Activated T-cell treated with anti-CD3 and anti-CD28 coated beads for 4 hours (primary cell): ENCODE data around the gene SAXO1.
"Not testable (repeated sequence)": the region's sequence is repeated elsewhere in the genome, so short reads cannot be mapped to it uniquely, and the experiment has no call there.

Source experiments
- DNase-seq: peaks from one replicate; pipeline ENCODE4 v3.0.0-alpha.2; 2020

SAXO1 gene

DNA sequence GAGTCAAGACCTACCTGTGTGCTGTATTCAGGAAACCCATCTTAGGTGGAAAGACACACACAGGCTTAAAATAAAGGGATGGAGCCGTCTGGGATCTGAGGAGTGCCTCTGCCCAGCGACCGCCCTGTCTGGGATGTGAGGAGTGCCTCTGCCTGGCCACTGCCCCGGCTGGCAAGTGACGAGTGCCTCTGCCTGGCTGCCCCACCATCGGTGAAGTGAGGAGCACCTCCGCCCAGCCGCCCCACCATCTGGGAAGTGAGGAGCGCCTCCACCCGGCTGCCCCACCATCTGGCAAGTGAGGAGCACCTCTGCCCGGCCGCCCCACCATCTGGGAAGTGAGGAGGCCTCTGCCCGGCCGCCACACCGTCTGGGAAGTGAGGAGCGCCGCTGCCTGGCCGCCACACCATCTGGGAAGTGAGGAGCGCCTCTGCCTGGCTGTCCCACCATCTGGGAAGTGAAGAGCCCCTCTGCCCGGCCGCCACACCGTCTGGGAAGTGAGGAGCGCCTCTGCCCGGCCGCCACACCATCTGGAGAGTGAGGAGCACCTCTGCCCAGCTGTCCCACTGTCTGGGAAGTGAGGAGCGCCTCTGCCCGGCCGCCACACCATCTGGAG lies 33.7 kb downstream of the SAXO1 start:
- no peak for DNase-seq

DNA sequence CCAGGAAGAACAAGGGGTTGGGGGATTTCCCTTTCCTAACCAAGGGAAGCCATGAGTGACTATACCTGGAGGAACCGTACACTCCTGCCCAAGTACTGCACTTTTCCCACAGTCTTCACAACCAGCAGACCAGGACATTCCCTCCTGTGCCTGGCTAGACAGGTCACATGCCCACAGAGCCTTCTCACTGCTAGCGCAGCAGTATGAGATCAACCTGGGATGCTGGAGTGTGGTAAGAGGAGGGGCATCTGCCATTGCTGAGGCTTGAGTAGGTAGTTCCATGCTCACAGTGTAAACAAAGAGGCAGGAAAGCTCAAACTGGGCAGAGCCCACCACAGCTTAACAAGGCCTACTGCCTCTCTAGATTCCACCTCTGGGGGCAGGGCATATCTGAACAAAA lies 35.9 kb downstream of the SAXO1 start:
- no peak for DNase-seq

DNA sequence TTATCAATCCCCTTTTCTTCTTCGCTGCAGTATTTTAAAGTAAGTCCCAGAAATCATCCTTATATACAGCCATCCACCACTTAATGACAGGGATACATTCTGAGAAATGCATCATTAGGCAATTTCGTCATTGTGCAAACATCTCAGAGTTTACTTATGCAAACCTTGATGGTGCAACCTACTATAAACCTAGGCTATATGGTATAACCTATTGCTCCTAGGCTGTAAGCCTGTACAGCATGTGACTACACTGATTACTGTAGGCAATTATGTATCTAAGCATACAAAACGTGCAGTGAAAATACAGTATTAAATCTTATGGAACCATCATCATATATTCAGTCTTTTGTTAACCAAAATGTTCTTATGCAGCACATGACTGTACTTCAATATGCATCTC lies 36.8 kb downstream of the SAXO1 start:
- DNase-seq, result no peak

DNA sequence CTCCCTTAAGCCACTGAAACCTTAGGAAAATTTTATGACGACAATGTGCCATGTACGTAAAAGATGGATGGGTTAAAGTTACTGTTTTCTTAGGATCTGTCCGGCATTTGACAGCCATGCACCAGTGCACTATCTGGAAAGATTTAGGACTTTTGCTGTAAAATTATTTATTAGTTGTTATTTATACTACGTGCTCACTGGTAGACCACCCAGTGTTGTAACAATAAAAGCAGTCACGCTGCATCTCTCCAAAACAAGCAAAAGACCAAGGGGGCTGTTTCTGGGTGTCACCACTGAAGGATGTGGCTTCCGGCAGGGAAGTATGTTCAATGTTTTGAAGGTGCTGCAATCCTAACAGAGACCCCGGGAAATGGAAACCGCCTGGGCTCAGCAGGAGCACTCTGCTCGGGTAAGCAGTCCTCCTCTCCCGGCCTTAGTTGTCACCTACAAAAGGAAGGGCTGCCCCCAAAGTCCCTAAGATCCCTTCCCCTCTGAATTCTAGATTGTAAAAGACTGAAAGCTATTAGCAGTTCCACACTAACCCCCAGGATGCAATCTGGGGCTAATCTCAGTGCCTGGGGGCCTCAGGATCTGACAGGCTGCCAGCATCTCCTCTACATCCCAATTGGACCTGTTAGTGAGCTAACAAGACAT lies 38.6 kb downstream of the SAXO1 start:
- DNase-seq, result no peak

DNA sequence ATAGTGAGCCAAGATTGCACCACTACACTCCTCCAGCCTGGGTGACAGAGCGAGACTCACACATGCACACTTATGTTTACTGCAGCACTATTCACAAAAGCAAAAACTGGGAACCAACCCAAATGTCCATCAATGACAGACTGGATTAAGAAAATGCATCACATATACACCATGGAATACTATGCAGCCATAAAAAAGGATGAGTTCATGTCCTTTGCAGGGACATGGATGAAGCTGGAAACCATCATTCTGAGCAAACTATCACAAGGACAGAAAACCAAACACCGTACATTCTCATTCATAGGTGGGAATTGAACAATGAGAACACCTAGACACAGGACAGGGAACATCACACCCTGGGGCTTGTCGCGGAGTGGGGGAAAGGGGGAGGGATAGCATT lies 41.8 kb downstream of the SAXO1 start:
- not testable (repeated sequence) for DNase-seq

DNA sequence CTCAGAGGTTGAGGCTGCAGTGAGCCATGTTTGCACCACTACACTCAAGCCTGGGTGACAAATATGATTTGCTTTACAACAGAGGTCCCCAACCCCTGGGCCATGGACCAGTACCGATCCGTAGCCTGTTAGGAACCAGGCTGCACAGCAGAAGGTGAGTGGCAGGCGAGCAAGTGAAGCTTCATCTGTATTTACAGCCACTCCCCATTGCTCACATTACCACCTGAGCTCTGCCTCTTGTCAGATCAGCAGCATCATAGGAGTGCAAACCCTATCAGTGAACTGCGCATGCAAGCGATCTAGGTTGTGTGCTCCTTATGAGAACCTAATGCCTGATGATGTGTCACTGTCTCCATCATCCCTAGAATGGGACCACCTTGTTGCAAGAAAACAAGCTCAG lies 42.5 kb downstream of the SAXO1 start:
- DNase-seq, result no peak

DNA sequence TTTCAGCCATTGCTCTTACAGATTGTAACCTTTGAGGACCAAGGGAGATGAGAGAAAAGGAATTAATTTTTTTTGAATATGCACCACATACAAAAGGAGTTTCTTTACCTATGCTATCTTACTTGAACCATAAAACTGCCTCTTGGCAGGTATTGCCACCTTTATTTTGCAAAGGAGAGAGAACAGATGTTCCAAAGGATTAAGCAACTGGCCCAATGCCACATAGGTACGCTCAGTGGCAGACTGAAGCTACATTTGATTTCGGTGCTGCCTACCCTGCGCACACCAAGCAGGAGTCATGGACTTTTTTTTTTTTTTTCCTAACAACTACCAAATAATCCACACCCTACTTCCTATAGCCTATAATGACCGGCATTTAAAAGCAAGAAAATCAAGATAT lies 43.1 kb downstream of the SAXO1 start:
- DNase-seq, result no peak

DNA sequence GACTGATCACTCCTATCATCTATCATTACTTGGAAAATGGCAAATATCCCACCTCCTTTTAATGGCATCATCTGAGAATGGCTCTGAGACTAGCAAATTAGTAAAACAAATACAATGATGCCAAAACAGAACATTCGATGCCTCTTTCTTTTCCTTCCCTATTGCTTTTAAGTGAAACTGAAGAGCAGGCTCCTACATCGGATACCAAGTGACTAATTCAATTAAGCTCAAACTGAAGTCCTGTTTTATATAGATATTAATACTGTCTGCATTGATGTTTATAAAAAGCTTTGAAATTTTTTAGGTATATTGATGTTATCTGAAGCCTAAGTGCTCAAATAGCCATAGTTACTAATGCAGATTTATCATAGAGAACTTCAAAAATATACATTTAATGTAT lies 43.9 kb downstream of the SAXO1 start:
- DNase-seq, result no peak

DNA sequence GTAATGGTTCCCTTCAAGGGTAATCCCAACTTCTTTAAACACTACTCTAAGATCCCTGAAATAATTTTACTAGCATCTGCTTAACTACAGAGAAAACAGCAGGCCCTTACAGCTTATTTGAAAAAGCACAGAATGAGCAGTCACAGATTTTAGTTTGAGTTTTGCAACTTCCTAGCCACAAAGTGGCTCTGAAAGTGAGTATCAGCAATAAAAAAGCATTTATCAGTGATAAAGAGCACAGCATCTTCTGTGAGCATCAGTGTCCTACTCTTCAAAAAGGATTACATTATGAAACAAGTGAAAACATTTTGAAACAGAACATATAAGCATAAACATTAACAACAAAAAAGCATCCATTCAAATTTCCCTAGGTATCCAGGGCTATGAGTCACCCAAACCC lies 45.0 kb downstream of the SAXO1 start:
- no peak for DNase-seq

DNA sequence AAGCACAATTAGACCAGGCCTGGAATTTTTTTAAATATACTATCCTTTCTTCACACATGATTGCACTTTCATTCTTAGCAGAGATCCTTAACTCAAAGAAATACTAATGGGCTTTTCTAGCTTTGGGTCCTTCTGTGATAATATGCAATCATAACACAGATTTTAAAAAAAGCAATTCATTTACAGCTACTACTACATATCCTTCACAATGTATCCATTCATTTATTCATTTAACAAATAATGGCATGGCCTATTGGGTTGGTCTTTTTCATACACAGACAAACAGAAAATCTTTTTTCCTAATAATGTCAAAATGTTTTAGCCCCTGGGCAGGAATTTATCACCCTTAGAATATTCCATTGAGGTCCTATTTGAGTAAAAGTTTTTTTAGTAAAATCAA lies 47.0 kb downstream of the SAXO1 start:
- DNase-seq, result no peak

DNA sequence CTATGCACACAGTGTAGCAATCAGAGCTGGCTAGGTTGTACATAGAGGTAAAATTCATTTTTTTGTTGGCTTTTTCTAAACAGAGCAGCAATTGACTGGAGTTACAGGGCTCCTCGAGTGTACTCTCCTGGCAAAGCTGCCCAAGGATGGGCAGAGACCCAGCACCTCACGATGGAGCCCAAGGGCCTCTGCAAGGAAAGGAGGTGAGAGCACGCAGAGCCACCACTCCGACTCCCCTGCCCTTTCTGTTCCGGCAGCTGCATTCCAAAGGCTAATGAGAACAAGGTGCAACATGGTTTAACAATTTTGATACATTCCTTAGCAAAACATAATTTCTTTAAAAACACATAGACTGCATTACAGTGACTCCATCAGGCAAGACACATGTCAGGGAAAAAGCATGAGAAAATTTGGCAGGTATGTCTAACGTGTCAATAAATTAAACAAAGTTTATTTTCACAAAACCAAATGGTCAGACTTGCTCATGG lies 47.5 kb downstream of the SAXO1 start:
- DNase-seq, result no peak

DNA sequence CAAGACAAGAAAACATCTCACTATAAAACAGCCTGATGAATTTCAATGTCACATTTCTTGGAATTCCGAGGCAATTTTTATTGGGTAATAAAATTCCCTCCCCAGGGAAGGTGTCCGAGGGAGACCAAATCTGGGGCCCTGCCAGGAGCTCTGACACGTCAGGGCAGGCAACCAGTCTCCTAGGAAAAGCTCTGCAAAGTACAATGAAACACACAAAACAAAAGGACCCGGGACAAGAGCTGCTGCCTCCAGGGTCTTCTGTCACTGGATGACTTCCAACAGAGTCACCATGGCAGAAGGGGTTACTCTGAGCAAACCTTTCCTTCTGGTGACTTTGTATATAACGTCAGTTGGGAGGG lies 50.8 kb downstream of the SAXO1 start:
- DNase-seq, result no peak

DNA sequence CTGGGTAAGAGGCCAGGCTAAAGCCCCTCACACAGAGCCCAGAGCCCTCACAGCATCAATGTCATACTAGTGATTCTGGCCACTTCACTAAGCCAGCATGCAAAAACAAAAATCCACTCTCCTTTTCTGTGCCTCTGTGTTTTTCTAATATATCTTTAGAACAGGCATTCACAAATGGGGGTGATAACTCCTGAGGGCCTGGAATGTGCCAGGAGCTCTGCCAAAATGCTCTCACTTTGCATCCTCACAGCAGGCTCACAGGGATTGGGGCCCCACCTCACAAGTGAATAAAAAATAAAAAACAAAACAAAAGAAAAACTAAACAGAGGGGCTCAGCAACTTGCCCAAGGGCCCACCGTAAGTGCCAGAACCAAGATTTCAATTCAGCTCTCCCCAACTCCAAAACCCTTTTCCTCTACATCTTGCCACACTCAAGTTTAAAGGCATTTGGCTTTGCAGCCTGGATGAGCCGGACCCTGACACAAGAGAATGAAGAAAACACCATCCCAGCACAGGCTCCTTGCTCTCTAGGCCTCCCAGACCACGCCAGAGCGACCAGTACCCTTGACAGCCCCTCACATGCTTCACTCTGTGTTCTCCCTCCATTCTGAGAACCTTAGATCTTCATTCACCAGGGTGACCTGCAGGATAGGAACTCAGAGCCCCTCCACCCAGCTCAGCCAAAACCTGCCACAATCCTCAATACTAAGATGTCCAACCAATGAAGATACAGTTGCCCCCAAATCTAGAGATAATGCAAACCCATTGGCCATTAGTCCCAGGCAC lies 51.3 kb downstream of the SAXO1 start:
- DNase-seq, result no peak

DNA sequence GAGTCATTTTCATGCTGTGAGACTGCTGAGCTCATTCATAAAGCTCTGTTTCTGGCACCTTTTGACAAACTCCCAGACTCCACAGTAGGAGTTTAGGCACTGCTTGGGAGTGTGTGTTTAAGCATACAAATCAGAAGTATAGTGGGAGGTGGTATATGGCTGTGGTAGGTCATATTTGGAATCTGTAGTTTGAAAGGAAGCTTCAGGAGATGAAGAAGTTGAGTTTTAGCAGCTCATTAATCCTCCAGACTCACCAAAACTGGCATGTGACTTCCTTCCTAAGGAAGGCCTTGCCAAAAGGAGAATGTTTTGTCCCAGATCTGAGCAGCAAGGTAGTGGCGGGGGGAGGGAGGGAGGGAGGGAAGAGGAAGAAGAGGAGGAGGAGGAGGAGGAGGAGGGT lies 52.8 kb downstream of the SAXO1 start:
- no peak for DNase-seq

DNA sequence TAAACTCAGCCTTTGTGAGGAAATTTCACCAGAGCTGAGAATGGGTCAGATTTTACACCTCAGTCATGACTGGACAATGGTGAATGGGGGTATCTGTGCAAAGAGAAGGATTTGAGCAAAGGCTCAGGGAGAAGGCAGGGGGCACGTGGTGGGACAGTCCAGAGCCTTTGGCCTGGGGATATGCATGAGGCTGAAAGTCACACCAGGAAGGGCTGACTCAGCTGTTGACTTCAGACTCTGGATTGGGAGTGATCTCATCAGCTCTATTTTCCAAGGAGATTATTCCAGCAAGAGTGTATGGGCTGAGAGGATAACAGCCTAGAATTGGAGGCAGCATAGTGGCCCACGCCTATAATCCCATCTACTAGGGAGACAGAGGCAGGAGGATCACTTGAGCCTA lies 53.6 kb downstream of the SAXO1 start:
- no peak for DNase-seq

DNA sequence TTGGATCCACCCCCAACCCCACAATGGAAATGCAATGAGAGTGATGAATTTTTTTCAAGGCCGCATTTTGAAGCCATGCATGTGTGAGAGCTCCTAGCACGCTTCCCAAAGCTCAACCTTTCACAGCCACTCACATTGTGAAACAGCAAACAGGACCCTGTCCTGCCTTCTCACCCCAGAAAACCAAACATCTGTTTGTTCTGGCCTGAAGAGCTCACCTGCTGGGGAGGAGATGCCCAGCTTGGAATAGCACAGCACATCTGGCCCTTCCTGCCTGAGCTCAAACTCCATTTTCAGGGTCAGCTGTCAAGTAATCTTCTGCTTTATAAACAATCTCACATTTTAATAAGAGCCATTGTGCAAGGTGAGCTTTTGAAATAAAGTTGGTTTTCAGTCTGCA lies 54.8 kb downstream of the SAXO1 start:
- DNase-seq, result no peak

DNA sequence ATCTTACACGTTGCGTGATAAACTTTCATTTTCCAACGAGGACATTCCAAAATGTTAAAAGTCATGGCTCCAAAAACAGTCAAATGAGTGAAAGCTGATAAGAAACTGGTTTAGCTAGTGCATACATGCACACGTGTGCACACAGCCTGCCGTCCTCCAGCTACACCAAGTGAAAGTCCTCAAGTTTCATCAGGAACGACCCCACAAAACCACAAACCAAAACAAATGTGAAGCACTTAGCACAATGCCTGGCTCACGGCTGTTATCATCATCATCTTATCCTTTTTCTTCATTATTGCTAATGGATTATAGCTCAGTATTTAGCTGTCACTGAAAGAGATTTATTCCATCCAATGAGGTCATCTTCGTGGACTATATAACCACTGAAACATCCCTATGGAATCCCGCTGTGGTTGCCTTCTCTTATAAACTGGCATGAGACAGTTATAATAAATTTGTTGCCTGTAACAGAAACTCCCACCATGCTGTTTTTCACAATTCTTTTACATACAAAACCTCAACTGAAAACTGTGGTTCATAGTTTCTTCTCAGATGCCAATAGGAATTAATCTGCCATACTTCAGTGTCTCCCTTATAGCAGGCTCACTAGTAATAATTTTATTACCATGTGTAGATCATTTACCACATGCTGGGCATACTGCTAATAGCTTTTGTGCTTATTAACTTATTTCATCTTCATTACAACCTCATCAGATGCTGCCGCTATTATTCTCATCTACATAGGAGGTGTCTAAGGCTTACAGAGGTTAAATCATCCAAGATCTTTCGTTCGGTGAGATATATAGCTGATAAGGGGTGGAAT lies 56.1 kb downstream of the SAXO1 start:
- no peak for DNase-seq

DNA sequence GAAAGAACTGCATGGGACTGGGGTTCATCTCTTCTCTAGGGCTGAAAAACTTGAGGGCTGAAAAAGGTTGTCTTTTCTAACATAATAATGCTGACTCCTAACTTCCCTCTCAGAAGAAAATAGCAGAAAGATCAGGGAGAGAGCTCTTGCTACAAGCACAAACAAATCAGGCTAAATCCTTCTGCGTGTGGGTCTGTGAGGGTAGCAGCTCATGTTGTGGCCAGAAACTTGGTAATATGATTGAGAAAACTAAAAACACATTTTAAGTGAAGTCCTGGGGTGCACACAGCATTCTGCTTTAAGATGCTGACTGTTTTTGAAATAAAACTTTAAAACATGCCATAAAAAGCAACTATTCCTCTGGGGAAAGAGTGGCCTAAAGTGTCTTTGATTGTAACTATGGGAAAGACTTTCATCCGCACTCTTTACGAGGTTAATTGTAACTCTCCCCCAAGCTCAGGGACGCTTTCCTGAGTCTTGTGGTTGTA lies 56.7 kb downstream of the SAXO1 start:
- no peak for DNase-seq

DNA sequence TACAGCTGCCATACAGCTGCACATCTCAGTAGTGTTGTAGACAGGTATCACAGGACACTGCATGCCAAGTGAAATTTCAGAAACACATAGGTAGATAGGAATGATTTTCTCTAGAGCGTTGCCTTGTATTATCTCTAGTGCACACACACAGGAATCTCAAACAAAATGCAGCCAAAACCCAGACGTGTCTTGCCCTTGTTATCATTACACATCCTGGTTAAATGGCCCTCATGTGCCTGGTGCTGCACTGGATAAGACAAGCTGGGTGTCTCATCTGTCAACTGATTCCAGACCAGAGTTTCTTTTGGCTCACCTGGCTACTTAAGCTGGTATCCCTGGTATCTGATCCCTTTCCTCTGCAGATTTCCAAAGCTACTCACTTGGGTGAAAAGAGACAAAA lies 59.7 kb downstream of the SAXO1 start:
- no peak for DNase-seq

DNA sequence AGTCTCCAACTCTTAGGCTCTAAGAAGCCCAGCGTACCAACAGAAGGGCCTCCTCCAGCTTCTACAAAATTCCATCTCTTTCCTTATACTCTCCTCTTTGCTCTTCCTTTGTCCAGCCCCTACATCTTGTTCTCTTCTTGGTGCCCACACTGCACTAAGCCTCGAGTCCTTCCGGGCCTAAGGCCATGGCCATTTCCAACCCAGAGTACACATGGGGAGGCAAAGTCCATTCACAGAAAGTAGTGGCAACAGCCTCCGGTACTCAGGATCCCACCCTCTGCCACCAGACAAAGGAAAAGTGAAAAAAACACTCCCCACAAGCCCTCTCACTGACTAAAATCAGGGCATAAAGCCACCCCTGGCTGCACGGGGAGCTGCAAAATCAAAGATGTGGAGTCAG lies 60.3 kb downstream of the SAXO1 start:
- DNase-seq, result no peak

DNA sequence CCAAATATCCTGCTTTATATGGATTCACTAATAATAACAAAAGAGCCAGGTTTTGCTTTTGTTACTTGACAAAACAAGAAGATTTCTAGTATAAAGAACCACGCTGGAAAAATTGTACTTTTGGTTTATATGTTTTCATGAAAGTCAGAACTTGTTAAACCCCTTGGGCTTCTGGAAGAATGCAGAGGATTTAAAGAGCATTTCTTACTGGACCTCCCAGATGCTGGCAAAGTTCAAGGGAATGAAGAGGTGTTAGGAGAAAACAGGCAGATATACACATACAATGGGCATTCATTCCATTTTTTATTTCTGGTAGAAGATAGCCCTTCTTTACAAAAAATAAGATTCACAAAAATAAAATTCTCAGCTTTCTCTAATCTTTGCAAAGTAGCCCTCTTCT lies 61.1 kb downstream of the SAXO1 start:
- DNase-seq, result no peak

DNA sequence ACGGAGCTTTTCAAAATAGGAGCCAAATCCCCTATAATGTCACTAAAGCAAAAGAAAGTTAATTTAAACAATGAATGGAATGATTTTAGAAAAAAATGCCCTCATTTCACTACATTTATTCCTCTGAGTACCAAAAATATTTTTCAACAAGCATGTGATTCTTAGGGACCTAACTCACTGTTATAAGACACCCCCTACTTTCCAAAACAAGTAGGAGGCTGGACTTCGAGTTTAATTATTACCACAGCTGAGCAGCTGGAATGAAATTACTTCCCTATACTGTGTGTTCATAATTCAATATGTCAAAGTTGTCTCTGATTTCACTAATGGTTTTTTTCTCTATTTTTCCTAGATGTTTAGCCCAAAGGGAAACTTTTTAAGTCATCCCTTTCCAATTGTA lies 61.6 kb downstream of the SAXO1 start:
- DNase-seq, result no peak

DNA sequence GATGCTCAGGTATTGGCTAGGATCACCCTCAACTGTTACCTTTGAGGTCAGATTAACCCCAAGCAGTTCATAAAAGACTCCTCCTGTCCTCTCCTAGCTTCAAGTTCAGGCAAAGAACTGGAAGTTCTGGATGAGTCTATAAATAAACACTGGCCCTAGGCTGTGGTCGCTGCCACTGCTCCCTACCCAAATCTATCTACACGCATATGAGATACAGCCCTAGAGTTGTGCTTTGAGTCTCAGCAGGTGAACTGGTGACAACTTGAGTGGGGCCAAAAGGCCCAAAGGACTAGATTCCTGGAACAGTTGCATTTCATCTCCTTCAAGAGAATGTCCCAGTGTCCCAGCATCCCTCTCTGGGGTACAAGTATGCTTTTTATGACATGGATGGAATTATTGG lies 62.6 kb downstream of the SAXO1 start:
- DNase-seq, result no peak
